A673 (cell line): ENCODE results near the gene NARF. TPM values are rescaled to one million over a fixed set of nuclear protein-coding genes. Genes with fewer than 3 reads are reported as not detected.

Source experiments
- BruUV-seq: library from RNA; stranded (reverse); fragments of 400-500 nt; replicated peaks from 2 replicates; lab custom pipeline; 2021; lab: Mats Ljungman, UMichigan
- CTCF ChIA-PET: fragments of 300-600 bp; sonication (Branson Sonifier 250); formaldehyde crosslinking; loops from one replicate; lab custom pipeline; 2022; ENCODE audit warnings: antibody characterized with exemption; lab: Charles Lee
- POLR2A ChIA-PET: fragments of 300-600 bp; sonication (Branson Sonifier 250); formaldehyde crosslinking; loops from one replicate; lab custom pipeline; 2022; ENCODE audit warnings: antibody characterized with exemption; ENCODE audit not compliant: low non-redundant PET; lab: Charles Lee
- DNase-seq: peaks from one replicate; pipeline ENCODE4 v3.0.0-alpha.2; 2015; ENCODE audit warnings: low spot score
- H3K27ac ChIP-seq: fragments of 200-600 bp; sonication (generic); 2 replicates; pipeline ENCODE4 v1.5.1; 2016; ENCODE audit warnings: mixed run types, low read depth, mild to moderate bottlenecking, mixed read lengths, antibody characterized with exemption, low read length; ENCODE audit not compliant: poor library complexity, severe bottlenecking
- H3K27me3 ChIP-seq: fragments of 200-600 bp; sonication (generic); replicated peaks from 2 replicates; pipeline ENCODE4 v1.6.1; 2017; ENCODE audit warnings: mixed run types, low read depth, mild to moderate bottlenecking, mixed read lengths, antibody characterized with exemption, low read length; ENCODE audit not compliant: insufficient read depth, poor library complexity
- H3K36me3 ChIP-seq: fragments of 200-600 bp; sonication (generic); 2 replicates; pipeline ENCODE4 v1.6.1; 2016; ENCODE audit warnings: mixed run types, mild to moderate bottlenecking, mixed read lengths, antibody characterized with exemption, low read length; ENCODE audit not compliant: insufficient read depth, poor library complexity, severe bottlenecking
- H3K4me1 ChIP-seq: fragments of 200-600 bp; sonication (generic); 2 replicates; pipeline ENCODE4 v1.6.1; 2017; ENCODE audit warnings: mixed run types, mild to moderate bottlenecking, mixed read lengths, antibody characterized with exemption, low read length; ENCODE audit not compliant: insufficient read depth, poor library complexity, severe bottlenecking
- H3K4me3 ChIP-seq: fragments of 200-600 bp; sonication (generic); 2 replicates; pipeline ENCODE4 v1.5.1; 2016; ENCODE audit warnings: low read depth, mixed run types, mild to moderate bottlenecking, mixed read lengths, low read length; ENCODE audit not compliant: poor library complexity, severe bottlenecking
- H3K9me3 ChIP-seq: fragments of 200-600 bp; sonication (generic); 2 replicates; pipeline ENCODE4 v1.6.1; 2016; ENCODE audit warnings: mixed run types, low read depth, mild to moderate bottlenecking, mixed read lengths, antibody characterized with exemption, low read length; ENCODE audit not compliant: poor library complexity, severe bottlenecking
- CTCF ChIP-seq: fragments of 300-800, 200-600 bp; sonication (generic); conservative IDR thresholded peaks from 2 replicates; pipeline ENCODE4 v1.5.1; 2017; ENCODE audit warnings: low read depth, mild to moderate bottlenecking, antibody characterized with exemption, low read length, moderate library complexity, mixed read lengths
- EZH2 ChIP-seq: fragments of 200-600 bp; sonication (generic); IDR thresholded peaks from 2 replicates; pipeline ENCODE4 v1.6.1; 2017; ENCODE audit warnings: borderline replicate concordance, low read depth, mild to moderate bottlenecking, mixed read lengths, antibody characterized with exemption, low read length; ENCODE audit not compliant: poor library complexity, severe bottlenecking
- intact Hi-C: fragments of 100-400 bp; cut with micrococcal nuclease; formaldehyde crosslinking; loops from one replicate; pipeline ENCODE4 v1.10.0; 2022; ENCODE audit not compliant: unreplicated experiment
- total RNA-seq: library from RNA; stranded (reverse); gene quantifications from 2 replicates; pipeline ENCODE4 v1.2.3, GENCODE V29; 2021

NARF gene
- total RNA-seq, 1 experiment from 2014 or later = 74.1 TPM

GRCh38 chr17:82465023-82465603, 6.6 kb downstream of the NARF start:
- DNase-seq = no peak
- no peaks in the 10 kb centered on the region for H3K4me1 ChIP-seq
- no peaks in the 10 kb centered on the region for H3K9me3 ChIP-seq
- POLR2A ChIA-PET = no interaction called here
- BruUV-seq = no TSS peak
- peaks cover 56% of the 10 kb centered on the region for H3K36me3 ChIP-seq
- H3K27ac ChIP-seq = no peak overlapping the region
- intact Hi-C loops = no loop called here
- TF ChIP-seq CTCF = no peak
- TF ChIP-seq EZH2 = no peak
- H3K27me3 ChIP-seq = no peaks in the 10 kb centered on the region
- CTCF ChIA-PET = no interaction called here
- no peak overlapping the region for H3K4me3 ChIP-seq

GRCh38 chr17:82468692-82469091, 10.2 kb downstream of the NARF start:
- intact Hi-C loops = no loop called here
- POLR2A ChIA-PET = no interaction called here
- CTCF ChIA-PET = no interaction called here
- no peak overlapping the region for H3K27ac ChIP-seq
- no peak for TF ChIP-seq CTCF
- no peak for TF ChIP-seq EZH2
- no peak overlapping the region for H3K4me3 ChIP-seq
- H3K9me3 ChIP-seq = no peaks in the 10 kb centered on the region
- no peak for DNase-seq
- no TSS peak for BruUV-seq
- no peaks in the 10 kb centered on the region for H3K4me1 ChIP-seq
- no peaks in the 10 kb centered on the region for H3K27me3 ChIP-seq
- H3K36me3 ChIP-seq = peaks cover 35% of the 10 kb centered on the region

GRCh38 chr17:82470065-82470464, 11.5 kb downstream of the NARF start:
- Histone ChIP-seq H3K27me3 (no peaks in the 10 kb centered on the region), H3K4me1 (no peaks in the 10 kb centered on the region), H3K9me3 (no peaks in the 10 kb centered on the region), H3K4me3 (no peak overlapping the region), H3K36me3 (peaks cover 40% of the 10 kb centered on the region), H3K27ac (no peak overlapping the region)
- no peak for DNase-seq
- intact Hi-C loops = no loop called here
- CTCF ChIA-PET = no interaction called here
- no TSS peak for BruUV-seq
- no peak for TF ChIP-seq CTCF
- no peak for TF ChIP-seq EZH2
- POLR2A ChIA-PET = no interaction called here
